ENCODE data around the gene ZNF485. TPM values are rescaled to one million over a fixed set of nuclear protein-coding genes. Genes with fewer than 3 reads are reported as not detected.

ZNF485 gene
- total RNA-seq, 2 donors from 2014 or later = 6.9 to 16.1 TPM

DNA sequence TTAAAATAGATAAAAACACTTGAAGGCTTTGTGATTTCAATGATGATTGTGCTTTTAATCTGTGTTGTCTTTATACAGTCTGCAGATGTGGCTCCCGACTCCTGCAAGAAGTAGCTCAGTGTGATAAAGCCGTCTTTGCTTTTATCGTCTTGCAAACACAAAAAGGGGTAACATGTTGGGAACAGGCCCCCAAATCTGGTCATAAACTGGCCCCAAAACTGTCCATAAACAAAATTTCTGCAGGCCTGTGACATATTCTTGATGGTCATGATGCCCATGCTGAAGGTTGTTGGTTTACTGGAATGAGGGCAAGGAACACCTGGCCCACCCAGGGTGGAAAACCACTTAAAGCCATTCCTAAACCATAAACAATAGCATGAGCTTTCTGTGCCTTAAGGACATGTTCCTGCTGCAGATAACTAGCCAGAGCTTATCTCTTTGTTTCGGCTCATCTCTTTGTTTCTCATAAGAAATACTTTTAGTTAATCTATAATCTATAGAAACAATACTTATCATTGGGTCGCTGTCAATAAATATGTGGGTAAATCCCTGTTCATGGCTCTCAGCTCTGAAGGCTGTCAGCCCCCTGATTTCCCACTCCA is 14.8 kb upstream of the ZNF485 start:
- no peaks in the 10 kb centered on the region for H3K9me3 ChIP-seq

DNA sequence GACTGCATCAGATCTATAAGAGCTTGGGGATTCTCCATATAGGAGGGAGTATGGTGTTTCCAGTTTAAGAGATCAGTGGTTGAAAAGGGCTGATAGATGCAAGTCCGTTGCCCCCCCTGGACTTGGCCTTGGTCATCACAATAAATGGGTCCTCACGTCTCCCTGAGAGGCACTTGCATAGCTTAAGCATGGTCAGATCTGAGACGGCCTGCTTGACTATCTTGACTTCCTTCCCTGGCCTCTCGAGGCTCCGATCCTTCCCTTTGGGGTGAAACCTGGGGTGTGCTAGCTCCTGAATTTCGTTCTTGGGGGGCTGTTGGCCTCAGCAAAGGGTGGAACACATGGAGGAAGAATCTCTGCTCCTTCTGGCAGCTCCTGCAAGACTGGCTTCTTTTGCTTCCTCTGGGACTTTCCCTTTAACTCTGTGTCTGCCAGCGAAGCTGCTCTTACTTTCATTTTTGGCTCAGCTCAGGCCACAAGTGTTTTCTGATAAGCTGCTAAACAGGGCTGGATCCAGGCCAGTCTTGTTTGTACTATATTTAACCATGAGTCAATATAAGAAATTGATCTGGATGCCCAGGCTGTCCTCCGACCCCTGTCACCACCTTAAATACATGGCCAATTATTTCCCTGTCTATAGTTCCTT is 11.2 kb upstream of the ZNF485 start:
- TF ChIP-seq POLR2AphosphoS5 (IDR thresholded peaks at IDR 0.05) (no peak), POLR2A (IDR thresholded peaks at IDR 0.05) (no peak)
- TF ChIP-seq, protein P1, sequence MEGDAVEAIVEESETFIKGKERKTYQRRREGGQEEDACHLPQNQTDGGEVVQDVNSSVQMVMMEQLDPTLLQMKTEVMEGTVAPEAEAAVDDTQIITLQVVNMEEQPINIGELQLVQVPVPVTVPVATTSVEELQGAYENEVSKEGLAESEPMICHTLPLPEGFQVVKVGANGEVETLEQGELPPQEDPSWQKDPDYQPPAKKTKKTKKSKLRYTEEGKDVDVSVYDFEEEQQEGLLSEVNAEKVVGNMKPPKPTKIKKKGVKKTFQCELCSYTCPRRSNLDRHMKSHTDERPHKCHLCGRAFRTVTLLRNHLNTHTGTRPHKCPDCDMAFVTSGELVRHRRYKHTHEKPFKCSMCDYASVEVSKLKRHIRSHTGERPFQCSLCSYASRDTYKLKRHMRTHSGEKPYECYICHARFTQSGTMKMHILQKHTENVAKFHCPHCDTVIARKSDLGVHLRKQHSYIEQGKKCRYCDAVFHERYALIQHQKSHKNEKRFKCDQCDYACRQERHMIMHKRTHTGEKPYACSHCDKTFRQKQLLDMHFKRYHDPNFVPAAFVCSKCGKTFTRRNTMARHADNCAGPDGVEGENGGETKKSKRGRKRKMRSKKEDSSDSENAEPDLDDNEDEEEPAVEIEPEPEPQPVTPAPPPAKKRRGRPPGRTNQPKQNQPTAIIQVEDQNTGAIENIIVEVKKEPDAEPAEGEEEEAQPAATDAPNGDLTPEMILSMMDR (IDR thresholded peaks at IDR 0.05) = no peak
- Histone ChIP-seq H3K4me1 (replicated peaks) (no peaks in the 10 kb centered on the region), H3K4me3 (no peak overlapping the region), H3K27me3 (replicated peaks; ENCODE audit: insufficient read depth) (no peaks in the 10 kb centered on the region), H3K9me3 (no peaks in the 10 kb centered on the region), H3K27ac (no peak overlapping the region), H3K36me3 (no peaks in the 10 kb centered on the region)
- DNase-seq (ENCODE audit: low spot score) = no peak
- 51% methylated on average over 8 of the region's 8 CpGs for WGBS
- intact Hi-C loops (cut with DNase I) = no loop called here

More for the DNA sequence above, 14.8 kb upstream of the ZNF485 start:
- Histone ChIP-seq H3K36me3 (no peaks in the 10 kb centered on the region), H3K4me3 (no peak overlapping the region), H3K27me3 (replicated peaks; ENCODE audit: insufficient read depth) (no peaks in the 10 kb centered on the region), H3K27ac (no peak overlapping the region), H3K4me1 (replicated peaks) (no peaks in the 10 kb centered on the region)
- TF ChIP-seq POLR2AphosphoS5 (IDR thresholded peaks at IDR 0.05) = no peak
- TF ChIP-seq, protein P1 (IDR thresholded peaks at IDR 0.05) = no peak
- TF ChIP-seq POLR2A (IDR thresholded peaks at IDR 0.05) = no peak
- WGBS = 92% methylated on average over 5 of the region's 5 CpGs
- DNase-seq (ENCODE audit: low spot score) = no peak
- intact Hi-C loops (cut with DNase I) = no loop called here

DNA sequence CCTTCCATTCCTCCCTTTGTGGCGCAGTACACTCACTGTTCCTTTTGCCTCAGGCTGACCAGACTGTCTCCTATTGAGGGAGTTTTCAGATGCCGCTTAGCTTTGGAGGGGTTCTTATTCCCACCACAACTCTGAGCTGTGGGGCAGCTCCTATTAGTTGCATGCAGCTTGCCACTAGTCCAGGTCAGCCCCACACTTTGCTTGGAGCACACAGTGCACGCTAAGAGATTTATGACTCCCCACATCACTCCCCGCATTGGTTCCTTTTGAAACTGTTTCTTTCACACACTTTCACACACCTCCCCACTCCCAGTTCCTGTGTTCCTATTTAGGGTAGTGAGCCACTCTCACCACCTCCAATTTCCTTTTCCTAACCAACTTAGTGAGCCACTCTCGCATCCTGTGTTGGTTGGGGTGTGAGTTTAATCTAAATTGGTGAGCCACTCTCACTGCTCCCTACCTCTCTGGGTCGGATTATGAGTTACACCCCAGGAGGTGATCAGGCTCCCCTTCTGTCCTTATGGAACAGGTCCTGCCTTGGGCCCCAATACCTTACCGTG is 10.4 kb upstream of the ZNF485 start:
- TF ChIP-seq POLR2AphosphoS5 (IDR thresholded peaks at IDR 0.05) (no peak), POLR2A (IDR thresholded peaks at IDR 0.05) (no peak)
- TF ChIP-seq, protein P1 (IDR thresholded peaks at IDR 0.05) = no peak
- Histone ChIP-seq H3K9me3 (no peaks in the 10 kb centered on the region), H3K4me1 (replicated peaks) (no peaks in the 10 kb centered on the region), H3K36me3 (no peaks in the 10 kb centered on the region), H3K27me3 (replicated peaks; ENCODE audit: insufficient read depth) (no peaks in the 10 kb centered on the region), H3K4me3 (no peak overlapping the region), H3K27ac (no peak overlapping the region)
- WGBS = 74% methylated on average over 7 of the region's 7 CpGs
- intact Hi-C loops (cut with DNase I) = no loop called here
- DNase-seq (ENCODE audit: low spot score) = no peak

- intact Hi-C loops (cut with DNase I) = no loop called here
- Histone ChIP-seq H3K27me3 (replicated peaks; ENCODE audit: insufficient read depth) (no peaks in the 10 kb centered on the region), H3K9me3 (no peaks in the 10 kb centered on the region), H3K4me1 (replicated peaks) (no peaks in the 10 kb centered on the region), H3K27ac (no peak overlapping the region), H3K36me3 (no peaks in the 10 kb centered on the region), H3K4me3 (no peak overlapping the region)
- TF ChIP-seq, protein P1 (IDR thresholded peaks at IDR 0.05) = no peak
- TF ChIP-seq POLR2A (IDR thresholded peaks at IDR 0.05) = no peak
- TF ChIP-seq POLR2AphosphoS5 (IDR thresholded peaks at IDR 0.05) = no peak
- no peak for DNase-seq (ENCODE audit: low spot score)
- WGBS = 73% methylated on average over 4 of the region's 4 CpGs
Measured at GRCh38 chr10:43596546-43596945, 9.7 kb upstream of the ZNF485 start.

DNA sequence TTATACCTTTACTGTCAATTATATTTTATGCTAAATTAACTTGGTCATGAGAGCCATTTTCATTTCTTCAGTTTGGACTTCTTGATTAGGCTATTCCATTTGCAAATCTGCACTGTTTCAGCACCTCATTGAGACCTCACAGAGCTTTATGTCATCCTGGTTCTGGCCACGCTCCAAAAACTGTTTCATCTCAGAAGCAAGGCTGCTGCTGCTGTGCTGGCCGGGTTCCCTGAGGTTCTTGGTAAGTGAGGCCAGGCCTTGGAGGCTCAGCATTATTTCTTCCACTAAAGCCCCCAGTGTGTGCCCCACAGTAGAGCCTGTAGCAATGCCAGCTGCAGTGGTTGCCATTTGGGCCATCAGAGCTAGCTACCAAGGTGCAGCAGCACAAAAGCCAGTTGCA is 7.8 kb upstream of the ZNF485 start:
- no peak for DNase-seq (ENCODE audit: low spot score)
- H3K4me1 ChIP-seq (replicated peaks) = no peaks in the 10 kb centered on the region
- H3K36me3 ChIP-seq = no peaks in the 10 kb centered on the region
- H3K4me3 ChIP-seq = no peak overlapping the region
- H3K27ac ChIP-seq = no peak overlapping the region
- WGBS = 51% methylated on average over 2 of the region's 2 CpGs
- intact Hi-C loops (cut with DNase I) = no loop called here
- H3K27me3 ChIP-seq (replicated peaks; ENCODE audit: insufficient read depth) = no peaks in the 10 kb centered on the region
- TF ChIP-seq POLR2A (IDR thresholded peaks at IDR 0.05) (no peak), POLR2AphosphoS5 (IDR thresholded peaks at IDR 0.05) (no peak)
- TF ChIP-seq, protein P1 (IDR thresholded peaks at IDR 0.05) = no peak
- no peaks in the 10 kb centered on the region for H3K9me3 ChIP-seq

Measured in prostate gland (tissue), 2 donors.